ENCODE measurements around the gene MYH2.
"Not testable (repeated sequence)": the region's sequence is repeated elsewhere in the genome, so short reads cannot be mapped to it uniquely, and the experiment has no call there.

Gene MYH2

DNA sequence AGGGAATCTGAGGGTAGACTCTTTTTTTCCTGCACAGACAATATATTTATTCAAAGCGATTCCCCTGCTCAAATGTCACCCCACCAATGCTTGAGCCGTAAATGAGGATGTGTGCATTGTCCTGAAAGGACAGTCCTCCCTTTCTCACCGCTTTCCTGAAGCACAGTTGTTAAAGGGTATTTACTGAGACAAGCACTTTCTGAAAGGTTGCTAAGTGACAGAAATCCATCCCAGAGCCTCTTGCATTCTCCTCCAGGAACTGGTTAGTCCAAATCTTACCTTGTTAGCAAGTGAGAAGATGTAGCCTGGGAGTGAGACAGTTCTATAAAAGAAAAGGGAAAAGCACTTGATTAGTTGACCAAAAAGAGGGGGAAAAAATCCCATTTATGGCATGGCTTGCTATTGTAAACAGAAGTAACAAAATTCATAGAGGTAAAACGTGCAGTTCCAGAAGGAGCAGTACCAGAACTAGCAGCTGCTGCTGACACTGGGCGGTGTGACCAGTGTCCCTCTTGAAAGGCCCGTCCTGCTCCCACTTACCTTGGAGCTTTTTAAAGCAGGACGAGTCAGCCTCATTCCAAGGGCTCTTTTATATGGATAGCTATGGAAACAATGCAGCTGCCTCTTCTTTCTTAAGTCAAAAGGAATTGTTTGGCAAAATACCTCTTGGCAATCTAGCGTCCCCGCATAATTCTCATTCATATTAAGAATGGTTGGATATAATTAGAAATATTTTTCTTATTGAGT lies at the start of gene MYH2:
Gene MYH2, minus strand, starts transcription at position 563 of the 747 bp plus-strand sequence. CDS start 1,738 bp downstream, outside the sequence.
- DNase-seq: no peak

GRCh38 chr17:10598621-10599020 lies 49.2 kb upstream of the MYH2 start:
- no peak for DNase-seq

DNA sequence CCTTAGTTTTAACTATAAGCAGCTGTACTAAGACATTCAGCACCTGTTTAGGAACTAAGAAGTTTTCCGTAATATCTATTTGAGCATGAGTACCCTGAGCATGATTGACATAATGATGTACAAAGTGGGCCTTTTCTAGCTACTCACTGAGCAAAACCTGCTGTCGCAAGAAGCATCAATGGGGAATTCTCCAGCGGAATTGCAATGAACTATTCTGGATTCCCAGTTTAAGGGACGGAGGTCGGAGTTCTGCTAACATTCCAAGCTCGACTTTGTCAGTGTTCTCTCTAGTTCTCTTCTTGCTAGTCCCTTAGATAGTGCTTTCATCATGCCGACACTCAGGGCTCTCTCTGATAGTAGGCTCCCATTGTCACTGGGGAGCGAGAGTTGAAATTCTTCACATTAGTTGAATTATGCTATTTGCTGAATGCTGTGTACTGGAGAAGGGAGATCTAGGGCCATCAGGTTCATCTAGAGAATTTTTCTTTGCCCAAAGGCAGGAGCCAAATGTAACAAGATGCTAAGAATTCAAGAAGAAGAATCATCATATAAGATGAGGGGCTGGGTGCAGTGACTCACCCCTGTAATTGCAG lies 40.2 kb upstream of the MYH2 start:
- no peak for DNase-seq

GRCh38 chr17:10585529-10585928 lies 36.1 kb upstream of the MYH2 start:
- no peak for DNase-seq

GRCh38 chr17:10583834-10584233 lies 34.4 kb upstream of the MYH2 start:
- DNase-seq: no peak

DNA sequence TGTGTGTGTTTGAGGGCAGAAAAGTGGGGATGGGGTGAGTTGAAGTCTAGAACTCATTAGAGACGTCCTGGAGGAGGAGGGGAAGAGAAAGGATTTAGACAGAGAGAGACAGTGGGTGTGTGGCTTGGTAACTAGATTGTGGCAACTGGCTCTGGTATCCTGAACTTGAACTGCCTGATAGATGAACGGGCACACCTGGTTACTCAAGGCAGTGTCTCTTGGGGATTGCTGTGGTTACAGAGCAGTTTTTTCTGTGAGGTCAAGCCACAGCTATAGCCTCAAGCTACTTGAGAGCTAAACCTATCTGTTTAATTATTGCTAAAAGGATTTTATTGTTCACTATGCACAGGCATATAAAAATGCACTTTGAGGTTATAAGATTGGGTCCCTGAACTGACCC lies 29.8 kb upstream of the MYH2 start:
- no peak for DNase-seq

DNA sequence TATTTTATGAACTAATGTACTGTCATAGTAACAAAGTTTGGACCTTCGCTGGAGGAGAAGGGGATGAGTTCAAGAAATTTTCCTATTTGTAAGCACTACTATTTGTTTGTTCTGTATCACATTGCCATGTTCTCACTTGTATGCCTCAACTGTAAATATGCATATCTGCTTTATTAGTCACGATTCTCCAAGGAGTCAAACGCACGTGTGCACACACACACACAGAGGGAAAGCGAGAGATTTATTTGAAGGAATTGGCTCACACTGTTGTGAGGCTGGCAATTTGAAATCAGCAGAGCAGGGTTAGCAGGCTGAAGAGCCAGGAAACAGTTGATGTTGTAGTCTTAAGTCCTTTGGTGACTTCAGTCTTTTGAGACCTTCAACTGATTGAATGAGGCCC lies 24.9 kb upstream of the MYH2 start:
- no peak for DNase-seq

DNA sequence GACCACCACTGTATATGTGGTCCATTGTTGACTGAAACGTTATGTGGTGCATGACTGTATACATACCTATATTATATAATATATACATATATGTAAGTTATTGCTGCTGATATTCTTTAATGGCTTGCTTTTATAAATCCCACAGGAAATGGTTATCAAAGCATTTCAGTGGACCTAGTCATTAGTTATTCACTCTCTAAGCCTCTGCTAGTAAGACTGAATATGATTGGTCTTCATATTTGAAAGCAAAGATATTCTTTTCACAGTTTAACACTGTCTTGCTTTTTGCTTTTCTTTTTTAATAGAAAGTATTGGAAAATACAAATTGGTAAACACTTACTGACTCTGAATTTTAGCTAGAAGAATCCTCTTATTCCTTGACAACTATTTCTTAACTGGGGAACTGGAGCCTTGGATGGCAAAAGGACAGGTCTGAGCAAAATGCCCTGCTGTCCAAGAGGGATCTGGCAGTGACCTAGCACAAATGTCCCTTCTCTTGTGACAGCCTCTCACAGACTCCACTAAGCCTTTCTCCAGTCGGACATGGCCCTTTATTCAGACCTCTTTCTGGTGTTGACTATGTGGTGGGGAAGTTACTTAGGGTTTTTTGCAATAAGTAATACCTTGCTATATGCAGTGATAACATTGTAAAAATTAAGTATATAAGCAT lies 14.7 kb upstream of the MYH2 start:
- no peak for DNase-seq

GRCh38 chr17:10558049-10558448 lies 8.6 kb upstream of the MYH2 start:
- DNase-seq: no peak

- no peak for DNase-seq
Measured at GRCh38 chr17:10557422-10557821, 8.0 kb upstream of the MYH2 start.

DNA sequence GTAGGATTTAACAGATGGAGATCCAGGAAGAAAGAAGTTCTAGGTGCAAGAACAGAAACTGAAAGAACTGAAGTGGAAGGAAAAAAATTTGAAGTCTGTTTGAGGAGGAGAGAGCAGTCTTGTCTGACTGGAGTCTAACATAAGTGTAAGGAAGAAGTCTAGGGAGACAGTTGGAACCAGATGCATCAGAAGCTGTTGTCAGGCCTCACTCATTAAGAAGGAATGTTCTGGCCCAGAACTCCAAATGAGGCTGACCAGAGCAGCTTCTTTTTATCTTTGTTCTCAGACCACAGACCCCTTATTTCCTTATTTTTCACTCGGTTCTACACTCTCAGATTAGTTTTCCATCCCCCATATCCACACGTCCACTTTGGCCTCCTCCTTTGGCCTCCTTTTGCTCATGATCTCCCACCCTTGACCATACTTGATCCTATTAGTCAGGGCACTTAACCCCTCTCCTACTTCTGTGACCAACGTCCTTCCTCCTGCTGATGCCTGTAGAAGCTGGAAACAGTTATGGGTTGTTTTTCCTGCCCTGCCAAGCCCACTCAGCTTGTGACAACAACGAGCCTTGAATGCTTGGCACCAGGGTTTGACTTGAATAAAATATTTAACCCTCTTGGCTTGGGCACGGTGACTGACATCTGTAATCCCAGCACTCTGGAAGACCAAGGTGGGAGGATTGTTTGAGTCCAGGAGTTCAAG lies 7.0 kb upstream of the MYH2 start:
- no peak for DNase-seq

- DNase-seq: no peak
Measured at GRCh38 chr17:10550014-10550413, 556 bp upstream of the MYH2 start.

- no peak for DNase-seq
Measured at GRCh38 chr17:10547351-10547750, 2.1 kb downstream of the MYH2 start.

- not testable (repeated sequence) for DNase-seq
Measured at GRCh38 chr17:10543486-10543885, 6.0 kb downstream of the MYH2 start.

GRCh38 chr17:10541179-10541578 lies 8.3 kb downstream of the MYH2 start:
- DNase-seq: not testable (repeated sequence)

- DNase-seq: no peak
Measured at GRCh38 chr17:10532026-10532425, 17.4 kb downstream of the MYH2 start.

DNA sequence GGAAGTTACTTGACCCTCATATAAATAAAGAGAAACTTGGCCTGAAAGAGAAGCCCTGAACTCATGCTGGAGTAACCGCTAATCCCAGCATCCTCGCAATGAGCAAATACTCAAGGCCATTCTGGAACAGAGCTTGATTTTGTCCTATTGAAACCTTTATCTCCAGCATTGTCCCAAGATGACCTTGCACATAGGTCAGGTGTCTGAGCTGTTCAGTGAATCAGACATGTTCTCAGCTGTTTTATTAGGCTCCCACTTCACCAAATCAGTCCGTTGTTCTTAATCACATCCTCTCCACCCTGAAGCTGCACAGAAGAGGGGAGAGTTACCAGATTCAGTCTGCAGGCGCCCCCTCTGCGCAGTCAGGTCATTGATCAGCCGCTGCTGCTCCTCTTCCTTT lies 22.0 kb downstream of the MYH2 start:
- DNase-seq: no peak

- no peak for DNase-seq
Measured at GRCh38 chr17:10526517-10526916, 22.9 kb downstream of the MYH2 start.

GRCh38 chr17:10523064-10523463 lies 26.4 kb downstream of the MYH2 start:
- no peak for DNase-seq

- DNase-seq: no peak
Measured at GRCh38 chr17:10521949-10522348, 27.5 kb downstream of the MYH2 start.

DNA sequence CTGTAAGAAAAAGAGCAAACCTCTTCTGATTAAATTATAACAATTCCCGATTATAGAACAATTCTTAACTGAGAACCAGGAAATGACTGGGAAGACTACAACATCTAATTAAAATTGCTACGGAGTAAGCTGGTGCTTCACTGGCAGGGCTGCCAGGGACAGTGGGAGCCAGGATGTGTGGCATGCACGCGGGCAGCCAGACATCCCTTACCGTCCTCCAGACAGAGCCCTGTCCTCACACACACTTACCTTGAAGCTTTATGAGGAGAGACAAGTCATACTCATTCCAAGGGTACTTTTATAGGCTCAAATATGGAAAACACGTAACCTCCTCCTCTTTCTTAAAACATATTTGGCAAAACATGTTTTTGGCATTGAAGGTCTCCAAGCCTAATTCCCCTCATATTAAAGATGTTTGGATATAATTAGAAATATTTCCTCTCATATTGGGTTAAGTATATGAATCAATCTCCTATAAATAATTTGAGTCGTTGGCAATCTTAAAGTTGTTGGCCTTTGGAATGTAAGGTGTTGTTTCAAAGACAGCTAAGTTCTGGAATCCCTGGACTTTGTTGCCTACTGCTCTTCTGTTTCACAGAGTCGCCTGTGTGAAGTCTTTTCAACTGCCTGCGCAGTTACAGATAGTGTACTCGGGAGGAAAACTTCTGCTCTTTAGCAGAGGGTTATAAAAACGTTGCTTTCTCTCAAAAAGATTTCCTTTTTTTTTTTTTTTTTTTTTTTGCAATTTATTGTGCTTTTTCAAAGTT lies 31.0 kb downstream of the MYH2 start, which contains the start of gene MYH1:
Gene MYH1, minus strand, starts transcription at position 272 of the 767 bp plus-strand sequence. CDS start 1,900 bp downstream, outside the sequence.
- DNase-seq: no peak

GRCh38 chr17:10516638-10517037 lies 32.8 kb downstream of the MYH2 start:
- no peak for DNase-seq

GRCh38 chr17:10516065-10516464 lies 33.4 kb downstream of the MYH2 start:
- no peak for DNase-seq
